Breast epithelium (tissue), 4 donors: ENCODE measurements around the gene HDAC7. TPM values are rescaled to one million over a fixed set of nuclear protein-coding genes. Genes with fewer than 3 reads are reported as not detected.
A peak's percentile ranks its signal among the peaks of the same experiment; 100 is the strongest.

Source experiments
- DNase-seq, 2 donors: peaks; one replicate each; pipeline ENCODE4 v3.0.0-alpha.2; 2019; ENCODE audit warnings: low spot score in 2 of 2
- H3K27ac ChIP-seq, 2 donors: fragments of 200-600 bp; sonication (generic) in 1 of 2; one replicate each; pipeline ENCODE4 v1.5.1; 2016 to 2019; ENCODE audit warnings: mild to moderate bottlenecking in 1 of 2
- H3K27me3 ChIP-seq, 2 donors: fragments of 200-600 bp; sonication (generic) in 1 of 2; one replicate each; pipeline versions ENCODE4 v1.5.1 to v1.6.0; 2017 to 2019; ENCODE audit warnings: control low read depth in 1 of 2, mild to moderate bottlenecking in 1 of 2
- H3K36me3 ChIP-seq: fragments of 200-600 bp; one replicate; pipeline ENCODE4 v1.5.1; 2019
- H3K4me1 ChIP-seq, 2 donors: fragments of 200-600 bp; sonication (generic); one replicate each; pipeline ENCODE4 v1.5.1; 2016 to 2019; ENCODE audit warnings: control low read depth in 1 of 2
- H3K4me3 ChIP-seq, 3 donors: fragments of 200-600 bp; sonication (generic); 1 replicate in 2 of 3; 2 replicates in 1 of 3; pipeline ENCODE4 v1.5.1; 2016 to 2019; ENCODE audit warnings: mild to moderate bottlenecking in 3 of 3, moderate library complexity in 2 of 3
- H3K9me3 ChIP-seq, 2 donors: fragments of 200-600 bp; sonication (generic) in 1 of 2; one replicate each; pipeline ENCODE4 v1.5.1; 2016 to 2019; ENCODE audit warnings: control low read depth in 1 of 2
- POLR2A ChIP-seq: fragments of 450-650 bp; IDR thresholded peaks from one replicate; pipeline ENCODE4 v1.6.1; 2016; ENCODE audit warnings: antibody characterized with exemption, mild to moderate bottlenecking, moderate library complexity
- POLR2AphosphoS5 ChIP-seq, 3 donors: sonication (generic); formaldehyde crosslinking; IDR thresholded peaks; one replicate each; pipeline ENCODE4 v1.6.1; 2017; ENCODE audit warnings: antibody characterized with exemption in 3 of 3
- intact Hi-C: fragments of 100-400 bp; cut with DNase I; formaldehyde crosslinking; loops from one replicate; pipeline ENCODE4 v1.15.1; 2023; ENCODE audit warnings: low total_unique reads
- total RNA-seq, 3 donors: library from RNA; depleted of rRNA; stranded (reverse); fragments of >200 nt; gene quantifications; one replicate each; pipeline ENCODE4 v1.1.0, GENCODE V29; 2016
- TF ChIP-seq, protein P1 (sequence below), 3 donors: fragments of 450-650 bp; IDR thresholded peaks; one replicate each; pipeline ENCODE4 v1.5.1; 2016 to 2017; ENCODE audit warnings: antibody characterized with exemption in 3 of 3, mild to moderate bottlenecking in 3 of 3, moderate library complexity in 3 of 3

HDAC7 gene
- total RNA-seq, 3 donors from 2014 or later = 37.6 to 77.0 (median 44.9) TPM

DNA sequence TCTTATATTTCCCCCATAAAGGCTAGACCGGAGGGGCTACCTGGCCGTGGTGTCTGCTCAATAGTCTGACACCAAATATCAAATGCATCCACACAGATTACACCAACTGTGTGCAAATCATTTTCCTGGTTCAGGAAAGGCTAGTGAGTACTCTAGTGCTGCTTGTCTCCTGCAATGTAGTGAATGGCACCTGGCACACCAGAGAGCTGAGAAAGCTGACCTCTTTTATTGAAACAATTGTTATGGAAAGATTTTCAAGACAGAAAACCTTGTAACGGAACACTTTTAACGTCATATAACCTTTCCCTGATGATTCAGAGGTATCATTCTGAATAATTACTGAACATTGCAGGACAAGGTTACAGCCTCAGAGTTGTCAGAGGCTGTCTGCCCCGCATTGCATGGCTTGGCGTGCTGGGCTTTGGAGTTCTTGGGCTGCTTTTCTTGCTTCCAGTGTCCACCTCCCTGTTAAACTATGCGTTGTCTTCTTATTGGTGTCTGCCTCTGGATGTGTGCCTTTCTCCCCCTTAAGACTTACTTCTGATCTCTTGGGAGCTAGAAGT, 40.7 kb upstream of the HDAC7 start:
- intact Hi-C loops = no loop called here
- H3K9me3 ChIP-seq = no peaks in the 10 kb centered on the region
- no peak overlapping the region for H3K27ac ChIP-seq
- no peaks in the 10 kb centered on the region for H3K36me3 ChIP-seq
- no peaks in the 10 kb centered on the region for H3K4me1 ChIP-seq
- TF ChIP-seq POLR2A (no peak), POLR2AphosphoS5 (IDR thresholded peaks at IDR 0.05) (no peak)
- TF ChIP-seq, protein P1, sequence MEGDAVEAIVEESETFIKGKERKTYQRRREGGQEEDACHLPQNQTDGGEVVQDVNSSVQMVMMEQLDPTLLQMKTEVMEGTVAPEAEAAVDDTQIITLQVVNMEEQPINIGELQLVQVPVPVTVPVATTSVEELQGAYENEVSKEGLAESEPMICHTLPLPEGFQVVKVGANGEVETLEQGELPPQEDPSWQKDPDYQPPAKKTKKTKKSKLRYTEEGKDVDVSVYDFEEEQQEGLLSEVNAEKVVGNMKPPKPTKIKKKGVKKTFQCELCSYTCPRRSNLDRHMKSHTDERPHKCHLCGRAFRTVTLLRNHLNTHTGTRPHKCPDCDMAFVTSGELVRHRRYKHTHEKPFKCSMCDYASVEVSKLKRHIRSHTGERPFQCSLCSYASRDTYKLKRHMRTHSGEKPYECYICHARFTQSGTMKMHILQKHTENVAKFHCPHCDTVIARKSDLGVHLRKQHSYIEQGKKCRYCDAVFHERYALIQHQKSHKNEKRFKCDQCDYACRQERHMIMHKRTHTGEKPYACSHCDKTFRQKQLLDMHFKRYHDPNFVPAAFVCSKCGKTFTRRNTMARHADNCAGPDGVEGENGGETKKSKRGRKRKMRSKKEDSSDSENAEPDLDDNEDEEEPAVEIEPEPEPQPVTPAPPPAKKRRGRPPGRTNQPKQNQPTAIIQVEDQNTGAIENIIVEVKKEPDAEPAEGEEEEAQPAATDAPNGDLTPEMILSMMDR (IDR thresholded peaks at IDR 0.05) = no peak
- H3K4me3 ChIP-seq = no peak overlapping the region
- no peaks in the 10 kb centered on the region for H3K27me3 ChIP-seq
- no peak for DNase-seq

DNA sequence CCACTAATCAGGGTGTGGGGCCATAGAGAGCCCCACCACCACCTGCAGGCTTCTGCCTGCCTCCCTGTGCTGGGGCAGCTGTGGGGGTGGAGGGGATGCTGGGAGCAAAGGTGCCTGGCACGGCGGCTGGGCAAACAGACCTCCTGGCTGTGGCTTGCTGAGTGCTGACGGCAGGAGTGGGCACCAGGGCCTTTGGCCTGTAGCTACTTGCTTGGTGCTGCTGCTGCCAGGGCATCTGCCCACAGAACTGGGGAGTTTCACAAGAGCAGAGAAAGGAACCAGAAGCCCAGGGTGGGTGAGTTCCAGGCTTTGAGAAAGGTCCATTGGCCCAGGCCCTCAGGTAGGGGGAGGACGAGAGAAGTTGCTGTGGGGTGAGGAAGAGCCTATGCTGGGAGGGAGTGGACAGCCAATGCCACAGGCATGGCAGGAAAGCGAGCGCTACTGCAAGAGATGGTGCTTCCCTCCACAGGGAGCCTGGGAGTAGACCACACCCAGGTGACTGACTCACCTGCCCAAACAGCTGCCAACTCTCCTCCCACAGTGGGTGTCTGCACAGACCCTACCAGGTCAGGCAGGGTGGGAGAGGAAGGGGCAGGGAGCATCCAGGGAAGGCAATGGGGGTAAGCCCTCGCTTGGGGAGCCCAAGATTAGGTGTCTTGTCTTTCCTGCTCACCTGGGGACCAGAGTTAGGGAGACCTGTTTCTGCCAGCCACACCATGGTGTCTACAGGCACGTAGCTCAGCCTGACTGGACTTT, 39.0 kb upstream of the HDAC7 start:
- H3K4me3 ChIP-seq = no peak overlapping the region
- H3K4me1 ChIP-seq = no peaks in the 10 kb centered on the region
- TF ChIP-seq POLR2A = no peak
- no peak for TF ChIP-seq POLR2AphosphoS5 (IDR thresholded peaks at IDR 0.05)
- TF ChIP-seq, protein P1 (IDR thresholded peaks at IDR 0.05) = no peak
- DNase-seq = peak in 1 of 2 donors; percentile 67
- H3K9me3 ChIP-seq = no peaks in the 10 kb centered on the region
- peak overlapping the region; percentile 32 to 35 for H3K27ac ChIP-seq
- H3K27me3 ChIP-seq = no peaks in the 10 kb centered on the region
- H3K36me3 ChIP-seq = no peaks in the 10 kb centered on the region
- intact Hi-C loops = no loop called here

DNA sequence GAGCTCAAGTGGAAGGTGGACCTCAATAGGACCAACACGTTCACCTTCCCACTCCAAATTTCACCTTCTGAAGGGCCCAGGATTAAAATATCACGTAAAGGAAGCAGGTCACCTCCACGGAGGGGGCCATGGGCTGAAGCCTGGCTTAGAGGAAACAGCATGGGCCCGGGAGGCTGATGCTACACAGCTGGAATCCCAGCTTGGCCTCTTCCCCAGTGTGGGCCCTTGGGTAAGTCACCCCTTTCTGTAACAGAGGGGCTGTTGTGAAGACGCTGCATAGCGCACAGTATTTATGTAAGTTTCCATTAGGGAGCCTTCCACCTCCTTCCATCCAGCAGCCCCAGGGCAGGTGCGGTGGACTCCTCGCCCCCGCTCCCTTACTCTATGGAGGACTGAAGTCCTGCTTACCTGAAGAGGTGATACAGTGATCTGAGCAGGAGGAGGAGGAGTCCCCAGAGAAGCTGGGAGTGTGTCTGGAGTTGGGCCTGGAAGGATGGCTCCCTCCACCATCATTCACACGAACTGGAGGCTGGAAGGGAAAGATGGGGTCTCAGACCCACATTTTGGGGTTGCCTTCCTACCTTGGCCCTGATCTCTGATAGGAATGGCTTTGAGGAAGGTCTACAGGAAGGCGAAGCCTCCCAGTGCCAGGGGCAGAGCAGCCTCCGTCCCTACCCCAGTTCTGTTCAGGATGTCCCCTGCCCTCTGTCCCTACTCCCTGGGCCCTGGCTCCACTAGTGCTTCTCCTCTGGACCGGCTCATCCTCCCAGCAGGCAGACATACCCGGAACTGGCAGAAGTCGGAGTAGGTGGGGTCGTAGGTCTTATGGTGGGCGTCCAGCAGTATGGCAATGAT, 37.2 kb upstream of the HDAC7 start:
- Histone ChIP-seq H3K4me3 (no peak overlapping the region), H3K9me3 (no peaks in the 10 kb centered on the region), H3K36me3 (no peaks in the 10 kb centered on the region), H3K27ac (no peak overlapping the region), H3K27me3 (no peaks in the 10 kb centered on the region), H3K4me1 (no peaks in the 10 kb centered on the region)
- no peak for DNase-seq
- intact Hi-C loops = no loop called here
- TF ChIP-seq POLR2AphosphoS5 (IDR thresholded peaks at IDR 0.05) (no peak), POLR2A (no peak)
- TF ChIP-seq, protein P1 (IDR thresholded peaks at IDR 0.05) = no peak

DNA sequence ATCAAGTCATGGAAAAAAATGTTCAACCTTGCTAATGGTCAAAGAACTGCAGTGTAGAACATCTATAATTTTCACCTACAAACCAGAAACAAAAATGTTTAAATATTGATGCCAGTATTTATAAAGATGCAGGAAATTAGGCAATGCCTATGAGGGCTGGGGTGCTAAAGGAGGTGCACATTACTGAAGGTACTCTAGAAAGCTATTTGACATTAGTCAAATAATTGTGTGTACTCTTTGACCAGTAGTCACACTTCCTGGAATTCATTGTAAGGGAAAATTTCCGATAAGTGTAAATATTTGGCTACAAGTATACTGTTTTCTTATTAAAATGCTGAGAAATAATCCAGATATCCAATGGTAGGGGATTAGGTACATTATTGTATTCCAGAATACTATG, 36.4 kb upstream of the HDAC7 start:
- Histone ChIP-seq H3K4me1 (no peaks in the 10 kb centered on the region), H3K9me3 (no peaks in the 10 kb centered on the region), H3K4me3 (no peak overlapping the region), H3K27me3 (no peaks in the 10 kb centered on the region), H3K36me3 (no peaks in the 10 kb centered on the region), H3K27ac (no peak overlapping the region)
- intact Hi-C loops = no loop called here
- no peak for DNase-seq
- TF ChIP-seq, protein P1 (IDR thresholded peaks at IDR 0.05) = no peak
- TF ChIP-seq POLR2A = no peak
- TF ChIP-seq POLR2AphosphoS5 (IDR thresholded peaks at IDR 0.05) = no peak

DNA sequence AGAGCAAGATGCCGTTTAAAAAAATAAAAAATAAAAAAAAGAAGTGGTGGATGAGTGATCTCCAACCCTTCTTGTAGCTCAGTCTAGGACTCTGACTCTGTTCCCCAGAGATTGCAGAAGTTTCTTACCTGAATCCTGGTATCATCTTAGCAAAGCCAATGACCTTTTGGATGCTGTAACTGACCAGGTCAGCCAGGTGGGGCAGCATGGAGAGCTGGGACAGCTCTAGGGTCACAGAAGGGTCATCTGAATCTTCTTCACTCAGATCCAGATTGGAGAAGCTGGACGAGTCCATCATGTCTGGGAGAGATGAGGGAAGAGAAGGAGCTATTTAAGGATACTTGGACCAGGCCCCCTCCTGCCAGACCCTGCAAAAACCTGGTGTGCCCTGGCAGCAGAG, 35.8 kb upstream of the HDAC7 start:
- intact Hi-C loops = no loop called here
- Histone ChIP-seq H3K27ac (no peak overlapping the region), H3K9me3 (no peaks in the 10 kb centered on the region), H3K4me3 (no peak overlapping the region), H3K36me3 (no peaks in the 10 kb centered on the region), H3K4me1 (no peaks in the 10 kb centered on the region), H3K27me3 (no peaks in the 10 kb centered on the region)
- TF ChIP-seq POLR2A (no peak), POLR2AphosphoS5 (IDR thresholded peaks at IDR 0.05) (no peak)
- TF ChIP-seq, protein P1 (IDR thresholded peaks at IDR 0.05) = no peak
- DNase-seq = no peak
